Measurements from ENCODE around the gene BTG1. TPM values are rescaled to one million over a fixed set of nuclear protein-coding genes. Genes with fewer than 3 reads are reported as not detected.

BTG1 gene
- total and polyA plus RNA-seq, 2 of the 4 experiments (the other 2 are of a cell fraction): 3.8 to 33.5 TPM

GRCh38 chr12:92138626-92139025 is 7.0 kb downstream of the BTG1 start:
- no peak overlapping the region; the same call in 1 of the 2 replicates for H3K4me3 ChIP-seq (ENCODE audit: insufficient read depth, low read depth, low read length)
- no peak for TF ChIP-seq CEBPB (IDR thresholded peaks at IDR 0.05; ENCODE audit: low read depth, low read length)
- no peak for TF ChIP-seq USF2 (IDR thresholded peaks at IDR 0.05; ENCODE audit: low read depth, low read length)
- TF ChIP-seq MAFK (IDR thresholded peaks at IDR 0.05; ENCODE audit: low read depth, low read length): no peak
- TF ChIP-seq MXI1 (IDR thresholded peaks at IDR 0.05; ENCODE audit: borderline replicate concordance, low read depth, low read length): no peak
- TF ChIP-seq ELK1 (IDR thresholded peaks at IDR 0.05; ENCODE audit: borderline replicate concordance, low read depth, low read length): no peak
- TF ChIP-seq CHD1 (IDR thresholded peaks at IDR 0.05; ENCODE audit: low read depth, low read length): no peak
- no peak for TF ChIP-seq RCOR1 (IDR thresholded peaks at IDR 0.05; ENCODE audit: insufficient replicate concordance, low read length)
- TF ChIP-seq CTCF (conservative IDR thresholded peaks at IDR 0.05; ENCODE audit: low read depth, low read length): no peak
- TF ChIP-seq SMC3 (IDR thresholded peaks at IDR 0.05; ENCODE audit: low read depth, low read length): no peak
- no peak for TF ChIP-seq NFE2L2 (IDR thresholded peaks at IDR 0.05; ENCODE audit: low read depth, low read length)
- no peak for TF ChIP-seq FOS (IDR thresholded peaks at IDR 0.05; ENCODE audit: low read depth, low read length)
- no peak overlapping the region; the same call in 1 of the 2 replicates for H3K9ac ChIP-seq (ENCODE audit: low read depth, low read length)
- no peak overlapping the region for H2AK5ac ChIP-seq (ENCODE audit: low read depth, low read length)
- peak overlapping the region; percentile 81; the same call in 1 of the 2 replicates for H2BK120ac ChIP-seq (ENCODE audit: low read depth, low read length)
- CTCF ChIA-PET: interaction anchor here (0.8 kb wide), 1 partner anchor 327 kb away, joined by 3 read pairs; no protein-coding TSS in a partner anchor
- no peak overlapping the region for H4K5ac ChIP-seq (ENCODE audit: low read depth, low read length)
- peak overlapping the region in 1 of 2 experiments; percentile 9; a peak in 2 of 4 replicates for H4K8ac ChIP-seq (ENCODE audit: low read depth in 2 of 2, low read length in 2 of 2)
- peak overlapping the region; percentile 77; the same call in 1 of the 2 replicates for H3K27ac ChIP-seq (ENCODE audit: insufficient read depth, low read length)
- peak overlapping the region; percentile 77; the same call in 1 of the 2 replicates for H3K23ac ChIP-seq (ENCODE audit: low read depth, low read length)
- H3K36me3 ChIP-seq (ENCODE audit: control insufficient read depth, insufficient read depth, low read length): peaks cover 19% of the 10 kb centered on the region
- H3K9me3 ChIP-seq (ENCODE audit: control insufficient read depth, insufficient read depth, low read length): no peaks in the 10 kb centered on the region
- no peak overlapping the region for H4K91ac ChIP-seq (ENCODE audit: insufficient read depth, low read depth, low read length)
- H3K9me1 ChIP-seq (ENCODE audit: insufficient read depth, low read length): peaks cover 11% of the 10 kb centered on the region
- H2BK5ac ChIP-seq (ENCODE audit: low read depth, low read length, poor library complexity, severe bottlenecking): peak overlapping the region; percentile 79
- peak overlapping the region; percentile 99 for H3K4me2 ChIP-seq (ENCODE audit: low read depth, low read length)
- H3K79me1 ChIP-seq (ENCODE audit: low read depth in 1 of 2, low read length in 2 of 2): peaks cover 0 to 29% of the 10 kb centered on the region in 2 experiments; a peak in 2 of 4 replicates
- peak overlapping the region; percentile 69; the same call in 1 of the 2 replicates for H3K14ac ChIP-seq (replicated peaks; ENCODE audit: low read depth, low read length)
- H2BK20ac ChIP-seq (ENCODE audit: low read depth, low read length): no peak overlapping the region; the same call in 1 of the 2 replicates
- no peak overlapping the region for H3K56ac ChIP-seq (ENCODE audit: extremely low read depth, insufficient read depth, low read length)
- H3K18ac ChIP-seq (ENCODE audit: low read depth, low read length): peak overlapping the region; percentile 96; the same call in 1 of the 2 replicates
- intact Hi-C loops (cut with micrococcal nuclease): loop anchor here (2.0 kb wide), 1 partner anchor 152 kb away; no protein-coding TSS in a partner anchor
- H3K4me1 ChIP-seq (ENCODE audit: control insufficient read depth, insufficient read depth, low read length): peaks cover 18% of the 10 kb centered on the region
- POLR2A ChIA-PET (ENCODE audit: unreplicated experiment): no interaction called here
- no peaks in the 10 kb centered on the region for H3K27me3 ChIP-seq (ENCODE audit: control insufficient read depth, insufficient read depth, low read length)
- peak overlapping the region; percentile 75; the same call in 1 of the 2 replicates for H3K4ac ChIP-seq (ENCODE audit: low read depth, low read length)
- ATAC-seq (ENCODE audit: low read depth) (no peak), DNase-seq (no peak)
- no TSS peak for BruUV-seq (replicated peaks)
- H2BK15ac ChIP-seq (ENCODE audit: low read depth, low read length): no peak overlapping the region
- peaks cover 8% of the 10 kb centered on the region; the same call in 1 of the 2 replicates for H4K20me1 ChIP-seq (ENCODE audit: insufficient read depth, low read length)
- in situ Hi-C loops (cut with MboI; ENCODE audit: low sequenced_read_pairs): loop anchor here (5.0 kb wide), 1 partner anchor 326 kb away; no protein-coding TSS in a partner anchor
- H2AK9ac ChIP-seq (replicated peaks; ENCODE audit: low read depth, low read length, poor library complexity): no peak overlapping the region
- no peak overlapping the region for H2AFZ ChIP-seq (replicated peaks; ENCODE audit: low read length, poor library complexity)
- dilution Hi-C loops (cut with HindIII; ENCODE audit: low sequenced_read_pairs, unreplicated experiment): no loop called here
